ENCODE data around the gene WDR27. TPM values are rescaled to one million over a fixed set of nuclear protein-coding genes. Genes with fewer than 3 reads are reported as not detected.

WDR27 gene
- total and polyA plus RNA-seq, 10 of the 15 experiments (the other 5 are each of a cell fraction or from before 2014, with no cell fraction given) = 1.9 to 33.2 (median 19.0) TPM

GRCh38 chr6:169632841-169633240 lies 69.0 kb downstream of the WDR27 start:
- no TSS peak for BruUV-seq (replicated peaks)
- 98% methylated on average over 11 of the region's 11 CpGs for WGBS (ENCODE audit: insufficient coverage, insufficient replicate concordance, low lambda C conversion rate, missing lambda C conversion rate)
- Histone ChIP-seq H3K4me2 (ENCODE audit: control insufficient read depth, insufficient read depth) (no peak overlapping the region), H3K27me3 (replicated peaks in 1 of 2; ENCODE audit: control insufficient read depth in 2 of 2, insufficient read depth in 2 of 2, low read length in 1 of 2) (no peaks in the 10 kb centered on the region), H3K4me1 (ENCODE audit: control insufficient read depth, insufficient read depth, low read length) (no peaks in the 10 kb centered on the region), H3K4me3 (no peak overlapping the region), H3K9ac (ENCODE audit: control insufficient read depth, insufficient read depth, low read length) (no peak overlapping the region), H4K20me1 (ENCODE audit: control insufficient read depth, insufficient read depth) (no peaks in the 10 kb centered on the region), H3K36me3 (ENCODE audit: control insufficient read depth in 2 of 2, insufficient read depth in 2 of 2, low read length in 1 of 2) (no peaks in the 10 kb centered on the region; a peak in 1 of 4 replicates), H3K9me3 (replicated peaks; ENCODE audit: control insufficient read depth, insufficient read depth, low read length) (no peaks in the 10 kb centered on the region), H2AFZ (ENCODE audit: control insufficient read depth, low read depth, low read length) (no peak overlapping the region), H3K27ac (ENCODE audit: control insufficient read depth, insufficient read depth) (no peak overlapping the region), H3K79me2 (ENCODE audit: control insufficient read depth, insufficient read depth, low read length) (no peaks in the 10 kb centered on the region)
- DNase-seq (ENCODE audit: low read depth, low spot score) (no peak), ATAC-seq (no peak), FAIRE-seq (no peak)
- TF ChIP-seq, protein P1, sequence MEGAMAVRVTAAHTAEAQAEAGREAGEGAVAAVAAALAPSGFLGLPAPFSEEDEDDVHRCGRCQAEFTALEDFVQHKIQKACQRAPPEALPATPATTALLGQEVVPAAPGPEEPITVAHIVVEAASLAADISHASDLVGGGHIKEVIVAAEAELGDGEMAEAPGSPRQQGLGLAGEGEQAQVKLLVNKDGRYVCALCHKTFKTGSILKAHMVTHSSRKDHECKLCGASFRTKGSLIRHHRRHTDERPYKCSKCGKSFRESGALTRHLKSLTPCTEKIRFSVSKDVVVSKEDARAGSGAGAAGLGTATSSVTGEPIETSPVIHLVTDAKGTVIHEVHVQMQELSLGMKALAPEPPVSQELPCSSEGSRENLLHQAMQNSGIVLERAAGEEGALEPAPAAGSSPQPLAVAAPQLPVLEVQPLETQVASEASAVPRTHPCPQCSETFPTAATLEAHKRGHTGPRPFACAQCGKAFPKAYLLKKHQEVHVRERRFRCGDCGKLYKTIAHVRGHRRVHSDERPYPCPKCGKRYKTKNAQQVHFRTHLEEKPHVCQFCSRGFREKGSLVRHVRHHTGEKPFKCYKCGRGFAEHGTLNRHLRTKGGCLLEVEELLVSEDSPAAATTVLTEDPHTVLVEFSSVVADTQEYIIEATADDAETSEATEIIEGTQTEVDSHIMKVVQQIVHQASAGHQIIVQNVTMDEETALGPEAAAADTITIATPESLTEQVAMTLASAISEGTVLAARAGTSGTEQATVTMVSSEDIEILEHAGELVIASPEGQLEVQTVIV (IDR thresholded peaks at IDR 0.05; ENCODE audit: borderline replicate concordance, partially characterized antibody) = no peak
- TF ChIP-seq CHD1 (IDR thresholded peaks at IDR 0.05; ENCODE audit: low read depth, low read length) = no peak
- TF ChIP-seq YY1 (IDR thresholded peaks at IDR 0.05; ENCODE audit: low read depth, low read length) = no peak
- TF ChIP-seq, protein P2, sequence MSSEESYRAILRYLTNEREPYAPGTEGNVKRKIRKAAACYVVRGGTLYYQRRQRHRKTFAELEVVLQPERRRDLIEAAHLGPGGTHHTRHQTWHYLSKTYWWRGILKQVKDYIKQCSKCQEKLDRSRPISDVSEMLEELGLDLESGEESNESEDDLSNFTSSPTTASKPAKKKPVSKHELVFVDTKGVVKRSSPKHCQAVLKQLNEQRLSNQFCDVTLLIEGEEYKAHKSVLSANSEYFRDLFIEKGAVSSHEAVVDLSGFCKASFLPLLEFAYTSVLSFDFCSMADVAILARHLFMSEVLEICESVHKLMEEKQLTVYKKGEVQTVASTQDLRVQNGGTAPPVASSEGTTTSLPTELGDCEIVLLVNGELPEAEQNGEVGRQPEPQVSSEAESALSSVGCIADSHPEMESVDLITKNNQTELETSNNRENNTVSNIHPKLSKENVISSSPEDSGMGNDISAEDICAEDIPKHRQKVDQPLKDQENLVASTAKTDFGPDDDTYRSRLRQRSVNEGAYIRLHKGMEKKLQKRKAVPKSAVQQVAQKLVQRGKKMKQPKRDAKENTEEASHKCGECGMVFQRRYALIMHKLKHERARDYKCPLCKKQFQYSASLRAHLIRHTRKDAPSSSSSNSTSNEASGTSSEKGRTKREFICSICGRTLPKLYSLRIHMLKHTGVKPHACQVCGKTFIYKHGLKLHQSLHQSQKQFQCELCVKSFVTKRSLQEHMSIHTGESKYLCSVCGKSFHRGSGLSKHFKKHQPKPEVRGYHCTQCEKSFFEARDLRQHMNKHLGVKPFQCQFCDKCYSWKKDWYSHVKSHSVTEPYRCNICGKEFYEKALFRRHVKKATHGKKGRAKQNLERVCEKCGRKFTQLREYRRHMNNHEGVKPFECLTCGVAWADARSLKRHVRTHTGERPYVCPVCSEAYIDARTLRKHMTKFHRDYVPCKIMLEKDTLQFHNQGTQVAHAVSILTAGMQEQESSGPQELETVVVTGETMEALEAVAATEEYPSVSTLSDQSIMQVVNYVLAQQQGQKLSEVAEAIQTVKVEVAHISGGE (CRISPR knock-in tag; IDR thresholded peaks at IDR 0.05) = no peak
- no peak for TF ChIP-seq SMARCA5 (IDR thresholded peaks at IDR 0.05)
- TF ChIP-seq CBFB (IDR thresholded peaks at IDR 0.05; ENCODE audit: low read depth) = no peak
- no peak for TF ChIP-seq KLF5 (IDR thresholded peaks at IDR 0.05; ENCODE audit: partially characterized antibody)
- TF ChIP-seq GATAD2B (conservative IDR thresholded peaks at IDR 0.05; ENCODE audit: low read depth) = no peak
- TF ChIP-seq EGR1 (IDR thresholded peaks at IDR 0.05; ENCODE audit: borderline replicate concordance in 1 of 2, low read depth in 2 of 2, low read length in 2 of 2) = no peak
- TF ChIP-seq ZNF687 (IDR thresholded peaks at IDR 0.05) = no peak
- TF ChIP-seq, protein P3, sequence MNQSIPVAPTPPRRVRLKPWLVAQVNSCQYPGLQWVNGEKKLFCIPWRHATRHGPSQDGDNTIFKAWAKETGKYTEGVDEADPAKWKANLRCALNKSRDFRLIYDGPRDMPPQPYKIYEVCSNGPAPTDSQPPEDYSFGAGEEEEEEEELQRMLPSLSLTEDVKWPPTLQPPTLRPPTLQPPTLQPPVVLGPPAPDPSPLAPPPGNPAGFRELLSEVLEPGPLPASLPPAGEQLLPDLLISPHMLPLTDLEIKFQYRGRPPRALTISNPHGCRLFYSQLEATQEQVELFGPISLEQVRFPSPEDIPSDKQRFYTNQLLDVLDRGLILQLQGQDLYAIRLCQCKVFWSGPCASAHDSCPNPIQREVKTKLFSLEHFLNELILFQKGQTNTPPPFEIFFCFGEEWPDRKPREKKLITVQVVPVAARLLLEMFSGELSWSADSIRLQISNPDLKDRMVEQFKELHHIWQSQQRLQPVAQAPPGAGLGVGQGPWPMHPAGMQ (IDR thresholded peaks at IDR 0.05; ENCODE audit: borderline replicate concordance) = no peak
- in situ Hi-C loops (cut with MboI) = no loop called here
- ChIA-PET RAD21 (ENCODE audit: unreplicated experiment) (no interaction called here), CTCF (no interaction called here), SMC1A (ENCODE audit: uncharacterized antibody, unreplicated experiment) (no interaction called here), POLR2A (no interaction called here)
- intact Hi-C loops (cut with micrococcal nuclease; ENCODE audit: unreplicated experiment) = no loop called here
